ENCODE results near the gene C18orf32.
"Not testable (repeated sequence)": the region's sequence is repeated elsewhere in the genome, so short reads cannot be mapped to it uniquely, and the experiment has no call there.

C18orf32 gene

DNA sequence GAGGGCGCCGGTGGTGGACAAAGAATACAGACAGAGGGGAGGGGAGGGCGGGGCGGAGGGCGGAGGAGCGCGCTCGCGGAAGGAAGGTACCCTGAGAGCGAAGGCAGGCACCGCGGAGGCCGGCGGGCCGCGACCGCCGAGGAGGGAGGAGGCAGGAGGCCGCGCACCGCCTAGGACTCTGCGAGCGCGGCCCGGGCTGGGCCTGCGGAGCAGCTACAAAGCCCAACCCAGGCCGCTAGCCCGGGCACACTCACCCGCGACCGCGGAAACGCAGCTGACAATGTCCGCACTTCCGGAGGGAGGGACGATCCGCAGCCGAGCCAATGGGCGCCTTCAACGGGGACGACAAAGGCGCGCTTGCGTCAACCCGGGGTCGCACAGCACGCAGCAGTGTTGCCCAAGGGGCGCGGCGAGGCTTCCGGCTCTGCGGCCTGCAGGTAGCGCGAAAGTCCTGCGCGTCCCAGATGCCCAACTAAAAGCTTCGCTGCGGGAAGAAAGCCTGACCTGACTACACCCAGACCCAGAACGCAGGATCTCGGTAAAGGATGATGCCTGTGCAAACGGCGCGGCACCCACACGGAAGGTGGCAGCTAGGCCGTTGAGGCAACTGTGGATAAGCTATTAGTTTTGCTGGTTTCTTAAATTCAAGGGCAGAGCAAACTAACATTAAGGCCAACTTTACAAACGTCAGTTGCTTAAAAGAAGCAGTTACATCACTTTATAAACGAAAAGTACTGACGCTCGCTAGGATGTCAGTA, at the start of gene C18orf32:
Gene C18orf32, minus strand, starts transcription at position 282 of the 758 bp plus-strand sequence. CDS start 3,486 bp downstream, outside the sequence.
- peak; percentile 71 for DNase-seq

DNA sequence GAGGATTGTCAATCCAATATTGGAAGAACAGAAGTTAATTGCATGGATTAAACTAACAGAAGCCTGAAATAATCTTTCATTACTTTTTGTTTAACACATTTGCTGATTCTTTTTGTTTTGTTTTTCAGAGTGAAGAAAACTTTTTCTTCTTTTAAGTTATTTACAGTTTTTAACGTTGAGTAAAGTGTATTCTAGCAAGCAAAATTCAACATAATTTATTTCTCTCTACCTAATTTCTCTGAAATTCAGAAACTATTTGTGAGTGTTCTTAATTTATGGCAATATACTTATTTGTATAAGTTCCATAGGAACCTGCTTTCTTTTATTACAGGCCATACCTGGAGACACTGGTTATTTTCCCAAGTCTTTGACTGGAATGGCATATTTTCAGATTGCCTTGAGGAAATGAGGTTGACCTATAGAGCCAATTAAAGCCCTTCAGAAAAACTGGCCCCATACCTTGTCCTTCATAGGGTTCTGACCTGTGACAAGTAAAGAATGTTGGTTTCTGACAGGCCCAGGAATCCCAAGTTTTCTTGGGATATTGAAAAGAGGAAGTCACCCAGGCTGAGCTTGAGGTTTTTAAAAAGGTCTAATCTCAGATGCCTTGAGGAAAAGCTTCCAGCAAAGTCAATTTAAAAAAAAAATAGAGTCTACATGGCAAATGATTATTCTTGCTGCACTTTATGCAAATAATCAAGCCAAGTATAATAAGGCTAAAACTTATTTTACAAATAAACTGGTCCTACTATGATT, 48.0 kb upstream of the C18orf32 start:
- no peak for DNase-seq

GRCh38 chr18:49531678-49532153, 44.7 kb upstream of the C18orf32 start:
- DNase-seq = no peak

GRCh38 chr18:49529596-49529995, 42.6 kb upstream of the C18orf32 start:
- no peak for DNase-seq

DNA sequence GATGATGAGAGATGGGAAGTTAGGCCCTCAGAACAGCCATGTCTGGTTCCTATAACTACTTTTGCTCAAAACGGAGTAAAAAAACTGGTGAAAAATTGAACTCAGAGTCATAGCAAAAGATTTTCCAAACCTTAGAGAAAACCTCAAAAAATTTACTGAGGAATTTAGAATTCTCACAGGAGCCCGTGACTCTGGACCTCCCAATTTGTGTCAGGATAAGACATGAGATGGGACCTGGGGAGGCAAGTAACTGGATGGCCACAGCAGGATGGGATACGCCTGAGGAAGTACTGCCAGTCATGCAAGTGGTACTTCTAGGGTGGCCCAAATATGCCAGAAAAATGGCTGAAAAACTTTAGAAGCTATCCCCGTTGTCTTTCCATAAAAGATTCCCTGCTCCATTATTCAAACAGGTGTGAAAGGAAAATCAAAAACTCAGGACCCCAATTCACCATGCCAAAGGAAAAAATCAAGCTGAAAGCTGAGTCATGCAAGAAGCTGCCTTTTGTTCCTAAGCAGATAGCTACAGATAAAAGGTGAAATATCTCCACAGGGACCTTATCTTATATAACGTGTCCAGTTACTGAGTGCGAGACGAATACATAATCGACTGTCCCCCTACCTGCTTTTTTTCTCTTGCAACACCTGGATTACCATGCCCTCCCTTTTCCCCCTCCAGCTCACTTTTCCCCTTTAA, 40.7 kb upstream of the C18orf32 start:
- DNase-seq = no peak

DNA sequence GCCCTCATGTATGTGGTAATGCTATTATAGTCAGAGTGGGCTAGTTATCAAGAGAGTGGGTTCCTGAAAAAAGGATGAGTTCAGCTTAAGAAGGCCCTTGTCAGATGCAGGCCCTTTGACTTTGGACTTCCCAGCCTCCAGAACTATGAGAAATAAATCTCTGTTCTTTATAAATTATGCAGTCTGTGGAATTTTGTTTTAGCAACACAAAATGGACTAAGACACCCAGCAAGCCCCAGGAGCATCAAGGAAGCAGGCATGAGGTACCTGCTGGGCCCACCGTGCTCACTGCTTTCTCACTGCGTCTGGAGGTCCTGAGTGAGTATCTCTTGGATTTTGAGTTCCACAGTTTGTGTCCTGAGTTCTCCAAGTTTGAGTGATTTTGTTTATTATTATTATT, 38.9 kb upstream of the C18orf32 start:
- DNase-seq = no peak

DNA sequence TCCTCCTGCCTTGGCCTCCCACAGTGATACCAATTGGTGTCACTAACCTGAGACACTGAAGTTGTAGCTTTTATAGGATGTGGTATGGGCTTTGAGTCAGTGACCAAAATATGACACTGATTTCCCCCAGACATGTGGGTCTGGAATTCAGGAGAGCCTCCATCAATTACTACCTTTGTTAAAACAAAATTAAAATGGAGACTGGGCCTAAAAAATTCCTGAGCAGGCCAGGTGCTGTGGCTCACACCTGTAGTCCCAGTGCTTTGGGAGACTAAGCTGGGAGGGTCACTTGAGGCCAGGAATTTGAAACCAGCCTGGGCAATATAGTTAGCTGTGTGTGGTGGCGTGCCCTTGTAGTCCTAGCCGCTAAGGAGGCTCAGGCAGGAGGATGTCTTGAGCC, 37.9 kb upstream of the C18orf32 start:
- no peak for DNase-seq

GRCh38 chr18:49524349-49524748, 37.3 kb upstream of the C18orf32 start:
- no peak for DNase-seq

- not testable (repeated sequence) for DNase-seq
These were observed 36.6 kb upstream of the C18orf32 start for GRCh38 chr18:49523580-49524093.

GRCh38 chr18:49521216-49521835, 34.3 kb upstream of the C18orf32 start:
- no peak for DNase-seq

GRCh38 chr18:49520661-49521145, 33.7 kb upstream of the C18orf32 start:
- DNase-seq = no peak

GRCh38 chr18:49519101-49519971, 32.3 kb upstream of the C18orf32 start:
- DNase-seq = no peak

DNA sequence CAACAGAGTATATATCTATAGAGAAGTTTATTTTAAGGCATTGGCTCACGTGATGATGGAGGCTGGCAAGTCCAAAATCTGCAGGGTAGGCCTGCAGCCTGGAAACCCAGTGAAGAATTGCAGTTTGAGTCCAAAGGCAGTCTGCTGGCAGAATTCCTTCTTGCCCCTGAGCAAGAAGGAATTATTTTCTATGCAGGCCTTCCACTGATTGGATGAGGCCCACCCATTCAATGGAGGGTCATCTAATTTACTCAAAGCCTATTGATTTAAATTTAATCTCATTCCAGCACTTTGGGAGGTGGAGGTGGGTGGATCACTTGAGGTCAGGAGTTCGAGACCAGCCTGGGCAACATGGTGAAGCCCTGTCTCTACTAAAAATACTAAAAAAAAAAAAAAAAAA, 30.4 kb upstream of the C18orf32 start:
- DNase-seq = no peak

DNA sequence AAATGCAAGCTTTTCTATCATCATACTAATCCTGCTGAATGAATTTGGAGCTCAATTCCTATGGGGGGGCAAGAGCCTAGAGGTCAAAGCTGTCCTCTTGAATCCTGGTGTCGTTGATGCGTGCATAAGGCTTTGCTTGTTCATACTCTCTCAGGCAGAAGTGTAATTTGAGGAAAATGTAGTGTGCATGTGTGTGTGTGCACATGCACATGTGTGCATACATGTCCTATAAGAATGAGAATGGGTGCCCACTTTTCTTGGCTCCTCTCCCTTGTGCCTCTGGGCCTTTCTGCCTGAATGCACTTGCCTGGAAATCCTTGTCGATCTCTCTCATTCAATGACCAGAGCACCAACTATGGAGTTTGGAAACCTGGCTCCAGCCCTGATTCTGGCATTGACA, 28.5 kb upstream of the C18orf32 start:
- DNase-seq = no peak

DNA sequence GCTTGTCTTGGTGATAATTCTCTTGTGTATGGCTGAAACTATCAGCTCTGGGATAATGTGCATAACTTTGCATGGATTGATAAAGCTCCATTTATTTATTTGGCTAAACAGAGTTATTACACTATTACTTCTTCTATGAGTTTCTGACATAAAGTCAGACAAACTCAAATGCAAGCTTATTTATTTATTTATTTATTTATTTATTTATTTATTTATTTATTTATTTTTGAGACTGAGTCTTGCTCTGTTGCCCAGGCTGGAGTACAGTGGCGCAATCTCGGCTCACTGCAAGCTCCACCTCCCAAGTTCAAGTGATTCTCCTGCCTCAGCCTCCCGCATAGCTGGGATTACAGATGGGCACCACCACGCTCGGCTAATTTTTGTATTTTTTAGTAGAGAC, 28.0 kb upstream of the C18orf32 start:
- DNase-seq = not testable (repeated sequence)

GRCh38 chr18:49514577-49514976, 27.5 kb upstream of the C18orf32 start:
- no peak for DNase-seq

DNA sequence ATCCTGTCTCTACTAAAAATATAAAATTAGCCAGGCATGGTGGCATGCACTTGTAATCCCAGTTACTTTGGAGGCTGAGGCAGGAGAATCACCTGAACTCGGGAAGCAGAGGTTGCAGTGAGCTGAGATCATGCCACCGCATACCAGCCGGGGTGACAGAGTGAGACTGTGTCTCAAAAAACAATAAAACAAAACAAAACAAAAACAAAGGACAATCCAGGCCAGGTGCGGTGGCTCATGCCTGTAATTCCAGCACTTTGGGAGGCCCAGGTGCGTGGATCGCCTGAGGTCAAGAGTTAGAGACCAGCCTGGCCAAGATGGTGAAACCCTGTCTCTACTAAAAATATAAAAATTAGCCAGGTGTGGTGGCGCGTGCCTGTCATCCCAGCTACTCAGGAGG, 25.8 kb upstream of the C18orf32 start:
- not testable (repeated sequence) for DNase-seq

GRCh38 chr18:49510393-49511115, 23.5 kb upstream of the C18orf32 start:
- DNase-seq = peak; percentile 15

GRCh38 chr18:49506438-49506837, 19.4 kb upstream of the C18orf32 start:
- not testable (repeated sequence) for DNase-seq

DNA sequence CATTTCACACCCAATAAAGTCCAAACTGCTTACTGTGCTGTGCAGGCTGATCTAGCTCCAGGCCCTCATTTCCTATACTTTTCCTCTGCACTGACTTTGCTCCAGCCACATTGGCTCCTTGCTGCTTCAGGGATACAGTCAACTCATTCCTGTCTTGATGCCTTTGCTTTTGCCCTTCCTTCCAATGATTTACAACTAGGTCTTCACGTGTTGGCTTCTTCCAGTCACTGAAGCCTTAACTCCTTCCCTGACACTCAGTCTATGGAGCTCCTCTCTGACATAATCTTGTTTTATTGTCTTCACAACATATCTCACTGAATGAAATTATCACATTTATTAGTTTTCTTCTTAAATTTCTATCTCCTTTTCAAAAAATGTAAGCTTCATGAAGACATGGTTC, 16.9 kb upstream of the C18orf32 start:
- no peak for DNase-seq
